Mesothelial cell of epicardium (in vitro differentiated cells): ENCODE results near the gene KRTAP9-4. TPM values are rescaled to one million over a fixed set of nuclear protein-coding genes. Genes with fewer than 3 reads are reported as not detected.
"Not testable (repeated sequence)": the region's sequence is repeated elsewhere in the genome, so short reads cannot be mapped to it uniquely, and the experiment has no call there.

Experiments used
- DNase-seq, 2 experiments: peaks; one replicate each; pipeline ENCODE4 v3.0.0; 2021; ENCODE audit warnings: low spot score in 2 of 2; ENCODE audit not compliant: unreplicated experiment in 2 of 2
- H3K27ac Mint-ChIP-seq: 2 replicates; pipeline ENCODE4 v1.8.0; 2021; ENCODE audit warnings: mixed read lengths
- H3K27me3 Mint-ChIP-seq: 2 replicates; pipeline ENCODE4 v1.8.0; 2021; ENCODE audit warnings: low read depth, mixed read lengths
- H3K36me3 Mint-ChIP-seq: 2 replicates; pipeline ENCODE4 v1.8.0; 2021; ENCODE audit warnings: mixed read lengths
- H3K4me1 Mint-ChIP-seq: 2 replicates; pipeline ENCODE4 v1.8.0; 2021; ENCODE audit warnings: mixed read lengths
- H3K4me3 Mint-ChIP-seq: 2 replicates; pipeline ENCODE4 v1.8.0; 2021; ENCODE audit warnings: mild to moderate bottlenecking, moderate library complexity, mixed read lengths
- H3K9me3 Mint-ChIP-seq: 2 replicates; pipeline ENCODE4 v1.8.0; 2021; ENCODE audit warnings: mixed read lengths
- total RNA-seq: library from RNA; stranded (reverse); gene quantifications from 3 replicates; pipeline ENCODE4 v1.2.1, GENCODE V29; 2021
- TF ChIP-seq, protein P1 (sequence below): fragments of 200-600 bp; sonication (generic); IDR thresholded peaks from one replicate; pipeline ENCODE4 v1.5.0; 2021; ENCODE audit warnings: antibody characterized with exemption; ENCODE audit not compliant: unreplicated experiment

Gene KRTAP9-4
- total RNA-seq, 1 donor from 2014 or later, result not detected

DNA sequence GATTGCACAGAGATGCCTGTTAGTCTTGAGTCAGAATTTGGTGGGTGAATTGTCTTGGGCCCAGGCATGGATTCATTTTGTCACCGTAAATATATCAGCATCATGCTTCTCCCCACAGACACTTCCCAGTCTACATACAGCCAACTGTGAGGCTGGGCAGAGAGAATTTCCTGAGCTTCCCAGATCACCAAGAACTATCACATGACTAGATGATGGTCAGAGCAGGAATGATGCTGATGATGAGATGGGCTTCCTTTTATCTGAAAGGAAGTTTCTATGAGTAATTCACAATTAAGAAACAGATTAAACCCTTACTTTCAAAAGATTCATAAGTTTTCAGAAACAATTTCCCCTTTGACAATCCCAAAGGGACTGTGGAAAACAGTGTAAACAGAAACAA, 5.4 kb downstream of the KRTAP9-4 start:
- Mint-ChIP-seq H3K4me1 (peaks cover 7% of the 10 kb centered on the region), H3K27me3 (peaks cover 59% of the 10 kb centered on the region), H3K4me3 (no peak overlapping the region), H3K9me3 (no peaks in the 10 kb centered on the region), H3K36me3 (no peaks in the 10 kb centered on the region), H3K27ac (no peak overlapping the region)
- TF ChIP-seq, protein P1, sequence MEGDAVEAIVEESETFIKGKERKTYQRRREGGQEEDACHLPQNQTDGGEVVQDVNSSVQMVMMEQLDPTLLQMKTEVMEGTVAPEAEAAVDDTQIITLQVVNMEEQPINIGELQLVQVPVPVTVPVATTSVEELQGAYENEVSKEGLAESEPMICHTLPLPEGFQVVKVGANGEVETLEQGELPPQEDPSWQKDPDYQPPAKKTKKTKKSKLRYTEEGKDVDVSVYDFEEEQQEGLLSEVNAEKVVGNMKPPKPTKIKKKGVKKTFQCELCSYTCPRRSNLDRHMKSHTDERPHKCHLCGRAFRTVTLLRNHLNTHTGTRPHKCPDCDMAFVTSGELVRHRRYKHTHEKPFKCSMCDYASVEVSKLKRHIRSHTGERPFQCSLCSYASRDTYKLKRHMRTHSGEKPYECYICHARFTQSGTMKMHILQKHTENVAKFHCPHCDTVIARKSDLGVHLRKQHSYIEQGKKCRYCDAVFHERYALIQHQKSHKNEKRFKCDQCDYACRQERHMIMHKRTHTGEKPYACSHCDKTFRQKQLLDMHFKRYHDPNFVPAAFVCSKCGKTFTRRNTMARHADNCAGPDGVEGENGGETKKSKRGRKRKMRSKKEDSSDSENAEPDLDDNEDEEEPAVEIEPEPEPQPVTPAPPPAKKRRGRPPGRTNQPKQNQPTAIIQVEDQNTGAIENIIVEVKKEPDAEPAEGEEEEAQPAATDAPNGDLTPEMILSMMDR, result no peak
- no peak for DNase-seq

- not testable (repeated sequence) for DNase-seq, H3K27ac Mint-ChIP-seq, H3K9me3 Mint-ChIP-seq, H3K4me3 Mint-ChIP-seq, H3K4me1 Mint-ChIP-seq, H3K36me3 Mint-ChIP-seq
- H3K27me3 Mint-ChIP-seq, result peaks cover 55% of the 10 kb centered on the region
Measured at GRCh38 chr17:41255381-41256290, 6.1 kb downstream of the KRTAP9-4 start, which contains the start of gene KRTAP9-9. Gene KRTAP9-9 (plus strand): TSS chr17:41255384.

DNA sequence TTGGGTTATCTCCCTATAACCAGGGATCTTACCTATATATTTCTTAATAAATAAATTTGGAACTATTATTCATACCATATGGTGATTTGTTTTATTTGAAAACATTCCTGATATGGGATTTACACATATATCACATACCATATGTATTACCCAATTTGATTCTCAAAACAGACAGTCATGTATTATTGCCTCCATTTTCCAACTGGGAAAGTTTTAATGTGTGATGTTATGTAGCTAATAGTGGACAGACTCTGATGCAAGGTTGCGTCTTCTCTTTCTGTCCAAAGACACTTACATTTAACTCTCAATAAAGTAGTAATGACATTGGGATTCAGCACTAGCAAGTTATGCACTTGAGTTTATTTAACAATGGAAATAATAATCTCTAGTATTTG, 6.8 kb downstream of the KRTAP9-4 start:
- Mint-ChIP-seq H3K36me3 (no peaks in the 10 kb centered on the region), H3K27ac (no peak overlapping the region), H3K9me3 (no peaks in the 10 kb centered on the region), H3K4me1 (peaks cover 7% of the 10 kb centered on the region), H3K4me3 (no peak overlapping the region), H3K27me3 (peaks cover 52% of the 10 kb centered on the region)
- TF ChIP-seq, protein P1, result no peak
- DNase-seq, result no peak

DNA sequence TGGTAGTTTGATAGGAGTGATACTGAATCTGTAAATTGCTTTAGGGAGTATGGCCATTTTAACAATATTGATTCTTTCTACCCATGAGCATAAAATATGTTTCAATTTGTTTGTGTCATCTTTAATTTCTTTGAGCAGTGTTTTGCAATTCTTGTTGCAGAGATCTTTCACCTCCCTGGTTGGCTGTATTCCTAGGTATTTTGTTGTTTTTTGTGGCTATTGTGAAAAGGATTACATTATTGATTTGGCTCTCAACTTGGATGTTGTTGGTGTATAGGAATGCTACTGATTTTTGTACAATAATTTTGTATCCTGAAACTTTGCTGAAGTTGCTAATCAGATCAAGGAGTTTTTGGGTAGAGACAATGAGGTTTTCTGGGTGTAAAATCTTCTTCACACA, 8.9 kb downstream of the KRTAP9-4 start:
- Mint-ChIP-seq H3K9me3 (no peaks in the 10 kb centered on the region), H3K27me3 (peaks cover 45% of the 10 kb centered on the region), H3K27ac (no peak overlapping the region), H3K4me1 (no peaks in the 10 kb centered on the region), H3K36me3 (no peaks in the 10 kb centered on the region), H3K4me3 (no peak overlapping the region)
- TF ChIP-seq, protein P1, result no peak
- DNase-seq, result no peak

DNA sequence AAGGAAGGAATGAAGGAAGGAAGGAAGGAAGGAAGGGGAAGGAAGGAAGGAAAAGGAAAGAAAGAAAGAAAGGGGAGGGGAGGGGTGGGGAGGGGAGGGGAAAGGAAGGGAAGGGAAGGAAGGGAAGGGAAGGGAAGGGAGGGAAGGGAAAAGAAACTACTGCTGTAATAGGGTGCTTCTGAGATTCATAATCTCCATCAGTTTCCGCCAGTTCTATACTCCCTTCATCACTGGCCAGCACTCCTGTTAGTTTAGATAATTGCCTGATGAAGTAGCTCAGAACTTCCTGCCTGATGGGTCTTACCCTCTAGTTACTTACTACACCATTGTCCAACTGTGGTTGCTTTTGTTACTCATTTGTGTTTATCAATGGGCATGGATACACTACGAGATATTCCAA, 13.7 kb downstream of the KRTAP9-4 start:
- H3K4me3 Mint-ChIP-seq, result no peak overlapping the region
- no peaks in the 10 kb centered on the region for H3K36me3 Mint-ChIP-seq
- TF ChIP-seq, protein P1, result no peak
- H3K27me3 Mint-ChIP-seq, result peaks cover 22% of the 10 kb centered on the region
- H3K9me3 Mint-ChIP-seq, result no peaks in the 10 kb centered on the region
- H3K27ac Mint-ChIP-seq, result no peak overlapping the region
- no peak for DNase-seq
- no peaks in the 10 kb centered on the region for H3K4me1 Mint-ChIP-seq

GRCh38 chr17:41264599-41264998, 15.1 kb downstream of the KRTAP9-4 start:
- TF ChIP-seq, protein P1, result no peak
- no peak overlapping the region for H3K4me3 Mint-ChIP-seq

More at GRCh38 chr17:41264599-41264998, 15.1 kb downstream of the KRTAP9-4 start:
- peaks cover 19% of the 10 kb centered on the region for H3K27me3 Mint-ChIP-seq
- no peak overlapping the region for H3K27ac Mint-ChIP-seq
- no peak for DNase-seq
- H3K9me3 Mint-ChIP-seq, result no peaks in the 10 kb centered on the region
- no peaks in the 10 kb centered on the region for H3K4me1 Mint-ChIP-seq
- no peaks in the 10 kb centered on the region for H3K36me3 Mint-ChIP-seq
